Psoas muscle (tissue), 8 donors: ENCODE measurements around the gene FNDC4. TPM values are rescaled to one million over a fixed set of nuclear protein-coding genes. Genes with fewer than 3 reads are reported as not detected.

Experiments used
- ATAC-seq, 4 donors: fragments of 200-7000 bp; cut with Tn5 transposase; one replicate each; pipeline ENCODE4 v1.9.1; 2020; ENCODE audit warnings: moderate library complexity in 3 of 4, mild to moderate bottlenecking in 2 of 4
- DNase-seq, 2 donors: peaks; one replicate each; pipeline ENCODE4 v3.0.0-alpha.2; 2020
- H3K27ac ChIP-seq: fragments of 200-600 bp; one replicate; pipeline ENCODE4 v1.8.0; 2022
- H3K27me3 ChIP-seq, 3 donors: fragments of 200-600 bp in 1 of 3; one replicate each; pipeline versions ENCODE4 v1.6.1 to v1.8.0; 2013 to 2022; ENCODE audit warnings: low read length in 2 of 3, mild to moderate bottlenecking in 2 of 3, moderate library complexity in 1 of 3; ENCODE audit not compliant: insufficient read depth in 3 of 3
- H3K36me3 ChIP-seq, 2 donors: fragments of 200-600 bp in 1 of 2; one replicate each; pipeline versions ENCODE4 v1.6.1 to v1.8.0; 2013 to 2022; ENCODE audit warnings: low read depth in 1 of 2, mild to moderate bottlenecking in 1 of 2, moderate library complexity in 1 of 2; ENCODE audit not compliant: insufficient read depth in 1 of 2
- H3K4me1 ChIP-seq: fragments of 200-600 bp; one replicate; pipeline ENCODE4 v1.8.0; 2022
- H3K4me3 ChIP-seq: fragments of 200-600 bp; one replicate; pipeline ENCODE4 v1.8.0; 2022; ENCODE audit warnings: mild to moderate bottlenecking
- H3K9me3 ChIP-seq: fragments of 200-600 bp; one replicate; pipeline ENCODE4 v1.8.0; 2022
- WGBS, 3 donors: extraction: QIAGEN DNeasy Blood & Tissue Kit; methylation state at CpG; one replicate each; pipeline versions ENCODE4 v1.1.6 to v1.1.7; 2013; 5-methylcytosine and 5-hydroxymethylcytosine counted together
- intact Hi-C, 2 donors: fragments of 100-400 bp; cut with DNase I; formaldehyde crosslinking; loops; one replicate each; pipeline versions ENCODE4 v1.11.0 to v1.14.2; 2022
- polyA plus RNA-seq, 3 donors: library from polyadenylated mRNA; stranded (reverse); fragments of 200-250 nt; gene quantifications; one replicate each; pipeline ENCODE4 v1.2.3, GENCODE V29; 2013
- total RNA-seq, 4 donors: library from RNA; stranded (reverse); fragmentation: NEBNext Ultra II Directional in 2 of 4; extraction: Animal tissue kit (Norgen Biotek cat#: 25700) in 2 of 4; gene quantifications; one replicate each; pipeline versions ENCODE4 v1.2.1 to v1.2.4, GENCODE V29; 2021 to 2023
- TF ChIP-seq, protein P1 (sequence below): fragments of 200-600 bp; IDR thresholded peaks from one replicate; pipeline ENCODE4 v1.8.0; 2022; ENCODE audit warnings: antibody characterized with exemption
- donor health status: healthy with polysubstance abuse.
- donor health status: DM: no; HTN: no; CAD: no; lungs with moderate emphysema.
- donor health status: Bipolar disorder and iron deficiency.
- donor health status: healthy.
- donor health status: DM: yes; HTN: yes; CAD: no.
- donor health status: DM: no; HTN: no; CAD: no.
- donor health status: DM: no; HTN: no; CAD: no.
- donor health status: DM: yes; HTN: yes; CAD: no.

FNDC4 gene
- total and polyA plus RNA-seq, 7 donors = 1.7 to 38.1 (median 3.9) TPM

DNA sequence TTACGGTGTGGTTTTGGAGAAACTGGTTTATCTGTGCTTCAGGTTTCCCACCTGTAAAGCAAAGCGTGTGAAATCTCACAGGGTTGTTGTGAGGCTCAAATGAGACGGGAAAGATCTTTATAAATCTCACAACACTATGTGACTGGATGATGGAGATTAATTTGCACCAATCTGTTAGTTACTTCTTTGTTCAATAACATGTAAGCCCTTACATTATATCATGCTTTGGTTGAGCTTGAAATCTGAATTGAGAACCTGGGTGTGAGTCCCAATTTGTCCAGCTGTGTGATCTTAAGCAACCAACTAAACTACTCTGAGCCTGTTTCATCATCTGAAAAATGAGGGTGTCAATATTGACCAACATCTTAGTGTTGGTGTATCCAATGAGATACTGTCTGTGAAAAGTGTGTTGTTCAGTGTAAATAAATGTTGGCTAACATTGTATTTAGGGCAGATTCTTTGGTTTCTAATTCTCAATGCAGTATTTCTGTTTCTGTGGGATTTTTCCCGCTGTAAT, 898 bp upstream of the FNDC4 start:
- H3K36me3 ChIP-seq = no peaks in the 10 kb centered on the region
- H3K9me3 ChIP-seq = no peaks in the 10 kb centered on the region
- peaks cover 5% of the 10 kb centered on the region for H3K4me1 ChIP-seq
- 58 to 70% (median 65%) methylated on average over 4 of the region's 4 CpGs for WGBS, 3 donors
- DNase-seq (no peak), ATAC-seq (no peak)
- peaks cover 0 to 37% (median 7%) of the 10 kb centered on the region in 3 donors for H3K27me3 ChIP-seq
- H3K4me3 ChIP-seq = no peak overlapping the region
- intact Hi-C loops = loop anchor here in 1 of 2 donors (10.0 kb wide), 1 partner anchor 129 kb away; the partner anchor contains the start of genes CCDC121 and GPN1
- TF ChIP-seq, protein P1, sequence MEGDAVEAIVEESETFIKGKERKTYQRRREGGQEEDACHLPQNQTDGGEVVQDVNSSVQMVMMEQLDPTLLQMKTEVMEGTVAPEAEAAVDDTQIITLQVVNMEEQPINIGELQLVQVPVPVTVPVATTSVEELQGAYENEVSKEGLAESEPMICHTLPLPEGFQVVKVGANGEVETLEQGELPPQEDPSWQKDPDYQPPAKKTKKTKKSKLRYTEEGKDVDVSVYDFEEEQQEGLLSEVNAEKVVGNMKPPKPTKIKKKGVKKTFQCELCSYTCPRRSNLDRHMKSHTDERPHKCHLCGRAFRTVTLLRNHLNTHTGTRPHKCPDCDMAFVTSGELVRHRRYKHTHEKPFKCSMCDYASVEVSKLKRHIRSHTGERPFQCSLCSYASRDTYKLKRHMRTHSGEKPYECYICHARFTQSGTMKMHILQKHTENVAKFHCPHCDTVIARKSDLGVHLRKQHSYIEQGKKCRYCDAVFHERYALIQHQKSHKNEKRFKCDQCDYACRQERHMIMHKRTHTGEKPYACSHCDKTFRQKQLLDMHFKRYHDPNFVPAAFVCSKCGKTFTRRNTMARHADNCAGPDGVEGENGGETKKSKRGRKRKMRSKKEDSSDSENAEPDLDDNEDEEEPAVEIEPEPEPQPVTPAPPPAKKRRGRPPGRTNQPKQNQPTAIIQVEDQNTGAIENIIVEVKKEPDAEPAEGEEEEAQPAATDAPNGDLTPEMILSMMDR = no peak
- H3K27ac ChIP-seq = no peak overlapping the region

DNA sequence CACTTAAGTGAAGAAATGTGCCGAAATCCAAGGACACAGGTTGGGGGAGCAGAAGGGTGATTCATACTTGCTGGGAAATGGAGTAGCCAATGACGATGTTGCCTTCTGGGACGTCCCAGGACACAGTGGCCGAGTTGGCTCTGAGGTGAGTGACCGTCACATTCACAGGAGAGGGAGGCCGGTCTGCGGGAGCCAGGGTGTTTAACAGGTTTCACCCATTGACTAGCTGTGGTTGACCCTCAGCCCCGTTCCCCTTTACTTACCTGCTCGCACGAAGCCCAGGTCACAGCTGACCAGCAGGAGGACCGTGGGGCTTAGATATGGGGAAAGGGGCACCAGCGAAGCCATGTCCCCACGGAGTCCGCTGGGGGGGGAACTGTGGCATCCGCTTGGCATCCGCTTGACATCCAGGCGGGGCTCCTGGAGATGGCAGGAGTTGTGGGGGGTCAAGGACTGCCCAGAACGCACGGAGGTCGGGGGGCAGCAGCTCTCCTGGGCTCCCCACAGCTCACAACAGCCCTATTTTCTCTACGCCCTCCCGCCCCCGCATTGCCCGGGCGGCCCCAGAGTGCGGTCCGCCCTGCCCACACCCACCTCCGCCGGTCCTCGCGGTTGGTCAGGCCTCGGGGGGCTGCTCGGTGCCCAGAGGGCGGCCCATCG, 586 bp downstream of the FNDC4 start:
- Histone ChIP-seq H3K27ac (no peak overlapping the region), H3K27me3 (peaks cover 0 to 37% (median 7%) of the 10 kb centered on the region in 3 donors)

DNA sequence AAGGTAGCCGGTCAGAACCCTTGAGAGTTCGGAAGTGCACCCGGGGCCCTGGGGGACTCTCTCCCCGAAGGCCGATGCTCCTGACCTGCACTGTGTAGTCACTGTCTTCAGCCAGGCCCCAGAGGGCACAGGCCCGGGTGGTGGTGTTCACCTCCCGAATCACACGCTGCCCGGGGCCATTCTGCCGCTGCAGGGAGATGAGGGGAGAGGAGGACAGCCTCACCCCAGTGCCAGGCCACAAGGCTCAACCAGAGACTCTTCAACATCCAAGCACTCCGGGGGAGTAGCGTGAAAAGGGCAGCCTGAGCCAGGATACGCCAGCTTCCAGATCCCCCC, 1.1 kb downstream of the FNDC4 start:
- ATAC-seq (no peak), DNase-seq (no peak)
- peak overlapping the region; percentile 70 for H3K4me3 ChIP-seq
- WGBS, 3 donors = 73 to 83% (median 76%) methylated on average over 13 of the region's 13 CpGs
- H3K36me3 ChIP-seq = no peaks in the 10 kb centered on the region
- TF ChIP-seq, protein P1 = no peak
- no peak overlapping the region for H3K27ac ChIP-seq
- peaks cover 11% of the 10 kb centered on the region for H3K4me1 ChIP-seq
- no peaks in the 10 kb centered on the region for H3K9me3 ChIP-seq
- intact Hi-C loops = loop anchor here (5.0 to 10.0 kb wide), 2 partner anchors 131 to 133 kb away; partner anchors contain the start of genes CCDC121 (in 2 of the 2) and GPN1 (in 2 of the 2)
- H3K27me3 ChIP-seq = peaks cover 0 to 37% (median 6%) of the 10 kb centered on the region in 3 donors

More for the DNA sequence above, 586 bp downstream of the FNDC4 start:
- ATAC-seq (peak in 3 of 4 donors; percentile 53 to 77 (median 69)), DNase-seq (peak; percentile 75)
- no peaks in the 10 kb centered on the region for H3K9me3 ChIP-seq
- intact Hi-C loops = loop anchor here (5.0 to 10.0 kb wide), 2 partner anchors 130 to 133 kb away; partner anchors contain the start of genes CCDC121 (in 2 of the 2) and GPN1 (in 2 of the 2)
- TF ChIP-seq, protein P1 = no peak
- 7 to 23% (median 11%) methylated on average over 23 to 35 of the region's 35 CpGs for WGBS, 3 donors
- no peaks in the 10 kb centered on the region for H3K36me3 ChIP-seq
- peaks cover 7% of the 10 kb centered on the region for H3K4me1 ChIP-seq
- peak overlapping the region; percentile 70 for H3K4me3 ChIP-seq

DNA sequence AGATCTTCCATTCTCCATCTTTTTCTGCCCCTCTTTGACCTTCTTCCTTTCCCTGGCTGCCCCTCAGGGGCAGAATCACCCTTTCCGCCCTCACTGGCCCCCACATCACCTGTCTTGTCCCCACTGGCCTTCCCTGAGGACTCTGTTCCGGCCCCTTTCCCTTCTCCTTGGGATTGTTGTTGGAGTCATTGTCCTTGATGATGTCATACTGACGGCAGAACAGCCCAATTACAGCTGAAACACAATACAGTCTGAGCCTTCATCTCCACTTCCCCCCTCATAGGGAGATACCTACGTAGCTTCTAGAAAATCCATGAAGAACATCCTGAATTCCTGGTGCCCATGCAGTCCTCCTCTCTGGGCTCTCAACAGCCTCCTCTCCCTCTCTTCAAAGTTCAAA, 2.4 kb downstream of the FNDC4 start:
- H3K36me3 ChIP-seq = no peaks in the 10 kb centered on the region
- peaks cover 15% of the 10 kb centered on the region for H3K4me1 ChIP-seq
- no peak for ATAC-seq
- no peak for DNase-seq
- WGBS, 3 donors = 74 to 85% (median 80%) methylated on average over 4 of the region's 4 CpGs
- TF ChIP-seq, protein P1 = no peak
- H3K4me3 ChIP-seq = no peak overlapping the region
- peaks cover 0 to 35% (median 5%) of the 10 kb centered on the region in 3 donors for H3K27me3 ChIP-seq
- intact Hi-C loops = loop anchor here (5.0 to 10.0 kb wide), 2 partner anchors 132 to 135 kb away; partner anchors contain the start of genes CCDC121 (in 2 of the 2) and GPN1 (in 2 of the 2)
- H3K27ac ChIP-seq = no peak overlapping the region
- no peaks in the 10 kb centered on the region for H3K9me3 ChIP-seq
